Mucosa of stomach (tissue), 1 donor: ENCODE measurements around the gene MUC2.
"Not testable (repeated sequence)": the region's sequence is repeated elsewhere in the genome, so short reads cannot be mapped to it uniquely, and the experiment has no call there.

Experiments used
- H3K27me3 ChIP-seq: one replicate; pipeline ENCODE4 v1.7.0; 2013; ENCODE audit warnings: mild to moderate bottlenecking, low read length; ENCODE audit not compliant: control insufficient read depth, insufficient read depth
- H3K36me3 ChIP-seq: one replicate; pipeline ENCODE4 v1.7.0; 2013; ENCODE audit warnings: low read length; ENCODE audit not compliant: control insufficient read depth, insufficient read depth
- H3K4me1 ChIP-seq: one replicate; pipeline ENCODE4 v1.7.0; 2013; ENCODE audit warnings: mild to moderate bottlenecking, low read length; ENCODE audit not compliant: control insufficient read depth, insufficient read depth
- H3K4me3 ChIP-seq: one replicate; pipeline ENCODE4 v1.7.0; 2013; ENCODE audit warnings: low read length
- H3K9ac ChIP-seq: one replicate; pipeline ENCODE4 v1.7.0; 2013; ENCODE audit warnings: mild to moderate bottlenecking, low read length, moderate library complexity
- H3K9me3 ChIP-seq: one replicate; pipeline ENCODE4 v1.7.0; 2013; ENCODE audit warnings: mild to moderate bottlenecking, low read length, moderate library complexity; ENCODE audit not compliant: control insufficient read depth
- donor health status: Pancreatic carcinoma.

MUC2 gene

DNA sequence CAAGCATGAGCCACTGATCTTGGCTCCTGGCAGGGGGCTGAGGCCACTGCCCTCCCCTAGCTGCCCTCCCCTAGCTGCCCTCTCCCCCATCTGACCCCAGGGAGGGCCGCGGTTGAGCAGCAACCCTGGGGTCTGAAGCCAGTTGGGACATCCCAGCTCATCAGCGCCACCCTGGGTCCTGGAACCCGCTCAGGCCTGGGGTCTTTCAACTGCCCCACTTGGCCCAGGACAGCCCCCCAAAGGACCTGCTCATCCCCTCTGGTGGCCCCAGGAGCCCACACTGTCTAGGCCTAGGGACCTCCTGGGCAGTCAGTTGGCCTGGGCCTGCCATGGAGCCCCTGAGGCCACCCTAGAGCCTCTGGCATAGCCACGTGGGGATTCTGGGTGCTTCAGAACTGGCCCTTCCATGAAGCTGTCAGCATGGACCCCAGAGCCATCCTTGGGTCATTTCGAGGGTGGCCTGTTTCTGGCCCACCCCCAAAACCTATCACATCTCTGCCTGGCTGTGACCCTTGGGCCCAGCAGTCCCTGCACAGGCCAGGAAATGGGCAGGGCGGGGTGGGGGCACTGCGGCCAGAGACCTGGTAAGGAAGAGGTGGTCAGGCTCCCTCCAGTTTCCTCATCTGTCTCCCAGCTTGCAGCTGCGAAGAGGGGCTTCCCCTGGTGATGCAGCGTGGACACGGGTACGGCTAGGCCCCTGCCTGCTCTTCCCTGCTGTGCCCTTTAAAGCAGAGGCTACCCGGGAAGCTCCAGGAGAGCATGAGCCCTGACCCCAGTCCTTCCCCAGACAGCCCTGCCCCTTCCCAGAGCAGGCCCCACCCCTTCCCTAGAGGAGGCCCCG lies 37.9 kb downstream of the MUC2 start:
- H3K9me3 ChIP-seq = no peaks in the 10 kb centered on the region
- no peak overlapping the region for H3K9ac ChIP-seq
- peaks cover 29% of the 10 kb centered on the region for H3K4me1 ChIP-seq
- H3K27me3 ChIP-seq = no peaks in the 10 kb centered on the region
- no peaks in the 10 kb centered on the region for H3K36me3 ChIP-seq
- H3K4me3 ChIP-seq = no peak overlapping the region

DNA sequence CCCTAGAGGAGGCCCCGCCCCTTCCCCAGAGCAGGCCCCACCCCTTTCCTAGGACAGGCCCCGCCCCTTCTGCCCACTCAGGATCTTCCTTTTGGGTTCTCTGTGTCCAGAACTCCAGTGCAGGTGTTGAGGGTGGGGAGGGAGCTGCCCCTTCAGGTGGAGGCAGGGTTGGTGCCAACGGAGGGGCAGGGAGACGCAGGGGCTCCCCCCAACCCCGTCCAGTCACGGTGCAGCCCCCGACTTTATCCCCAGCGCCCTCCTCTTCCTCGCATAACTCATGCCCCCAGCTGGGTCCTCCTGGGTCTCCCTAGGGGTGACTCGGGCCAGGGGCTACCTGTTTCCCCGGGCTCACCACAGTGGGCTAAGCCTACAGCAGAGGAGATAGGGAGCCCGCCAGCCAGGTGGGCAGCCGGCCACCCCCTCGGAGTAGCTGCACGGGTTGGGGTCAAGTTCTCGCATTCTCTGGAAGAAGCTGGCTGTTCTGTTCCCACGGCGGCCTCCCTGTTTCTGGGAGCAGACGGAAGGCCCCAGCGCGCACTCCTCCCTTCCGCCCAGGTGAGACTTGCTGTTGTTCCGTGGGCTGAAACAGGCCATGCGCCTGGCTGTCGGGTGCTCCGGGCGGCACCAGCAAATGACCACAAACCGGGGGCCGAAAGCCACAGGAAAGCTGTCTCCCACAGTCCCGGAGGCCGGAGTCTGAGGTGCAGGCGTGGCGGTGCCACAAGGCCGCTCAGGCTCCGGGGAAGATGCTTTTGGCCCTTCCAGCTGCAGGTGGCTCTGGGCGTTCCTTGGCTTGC lies 38.9 kb downstream of the MUC2 start:
- Histone ChIP-seq H3K4me1 (peaks cover 36% of the 10 kb centered on the region), H3K9me3 (no peaks in the 10 kb centered on the region), H3K4me3 (no peak overlapping the region), H3K36me3 (no peaks in the 10 kb centered on the region), H3K9ac (no peak overlapping the region), H3K27me3 (no peaks in the 10 kb centered on the region)

DNA sequence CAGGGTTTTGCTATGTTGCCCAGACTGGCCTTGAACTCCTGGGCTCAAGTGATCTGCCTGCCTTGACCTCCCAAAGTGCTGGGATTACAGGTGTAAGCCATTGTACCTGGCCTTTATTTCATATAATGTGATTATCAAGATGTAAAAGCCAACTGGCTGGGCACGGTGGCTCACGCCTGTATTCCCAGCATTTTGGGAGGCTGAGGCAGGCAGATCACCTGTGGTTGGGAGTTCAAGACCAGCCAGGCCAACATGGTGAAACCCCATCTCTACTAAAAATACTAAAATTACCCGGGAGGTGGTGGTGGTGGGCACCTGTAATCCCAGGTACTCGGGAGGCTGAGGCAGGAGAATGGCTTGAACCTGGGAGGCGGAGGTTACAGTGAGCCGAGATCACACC lies 40.6 kb downstream of the MUC2 start:
- H3K4me3 ChIP-seq, H3K9me3 ChIP-seq, H3K27me3 ChIP-seq, H3K36me3 ChIP-seq: not testable (repeated sequence)
- H3K9ac ChIP-seq = peak overlapping the region; percentile 31
- H3K4me1 ChIP-seq = peaks cover 51% of the 10 kb centered on the region

DNA sequence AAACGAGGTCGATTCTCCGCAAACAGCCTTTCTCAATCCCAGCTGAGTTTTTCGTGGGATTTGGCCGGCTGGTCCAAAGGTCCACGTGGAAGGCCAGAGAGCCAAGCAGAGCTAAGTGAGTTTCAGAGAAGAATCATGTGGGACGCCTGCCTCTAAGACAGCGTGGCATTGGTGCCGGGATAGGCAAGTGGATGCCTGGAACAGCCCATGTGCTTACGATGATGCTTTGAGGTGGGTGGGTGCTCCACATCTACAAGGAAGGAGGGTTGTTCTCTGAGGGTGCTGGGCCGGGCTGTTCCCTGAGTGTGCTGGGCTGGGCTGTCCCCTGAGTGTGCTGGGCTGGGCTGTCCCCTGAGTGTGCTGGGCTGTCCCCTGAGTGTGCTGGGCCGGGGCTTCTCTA lies 41.4 kb downstream of the MUC2 start:
- H3K9ac ChIP-seq = no peak overlapping the region
- no peaks in the 10 kb centered on the region for H3K36me3 ChIP-seq
- no peak overlapping the region for H3K4me3 ChIP-seq
- no peaks in the 10 kb centered on the region for H3K9me3 ChIP-seq
- H3K27me3 ChIP-seq = no peaks in the 10 kb centered on the region
- peaks cover 60% of the 10 kb centered on the region for H3K4me1 ChIP-seq

DNA sequence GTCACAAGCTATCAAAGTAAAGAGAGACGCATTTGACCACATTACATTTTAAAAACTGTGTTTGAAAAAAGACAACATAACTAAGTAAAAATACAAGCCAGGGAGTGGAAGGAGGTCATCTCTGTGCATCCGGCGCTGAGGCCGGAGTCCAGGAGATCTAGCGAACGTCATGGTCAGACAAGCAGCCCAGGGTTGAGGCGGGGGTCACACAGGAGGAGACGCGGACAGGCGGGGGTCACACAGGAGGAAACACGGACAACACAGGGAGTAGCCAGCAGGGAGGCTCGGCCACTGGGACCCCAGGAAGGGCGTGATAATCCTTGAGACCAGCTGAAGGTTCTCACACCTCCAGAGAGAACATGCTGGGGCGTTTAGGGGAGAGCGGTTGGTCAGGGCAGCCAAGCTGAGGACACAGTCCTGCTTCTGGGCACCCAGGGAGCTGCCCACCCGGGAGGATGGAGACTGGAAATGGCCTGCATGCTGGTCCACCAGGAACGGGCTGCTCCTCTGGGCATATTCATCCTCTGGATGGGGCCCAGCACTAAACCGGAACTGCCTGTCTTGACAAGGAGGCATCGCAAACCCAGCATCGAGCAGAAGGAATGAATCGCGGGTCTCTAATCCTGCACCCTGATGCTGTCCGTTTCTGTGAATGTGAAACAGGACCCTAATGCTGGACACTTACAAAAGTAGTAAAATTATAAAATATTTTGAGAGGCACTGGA lies 42.2 kb downstream of the MUC2 start:
- Histone ChIP-seq H3K36me3 (no peaks in the 10 kb centered on the region), H3K4me3 (no peak overlapping the region), H3K27me3 (no peaks in the 10 kb centered on the region), H3K4me1 (peaks cover 67% of the 10 kb centered on the region), H3K9me3 (no peaks in the 10 kb centered on the region), H3K9ac (no peak overlapping the region)

DNA sequence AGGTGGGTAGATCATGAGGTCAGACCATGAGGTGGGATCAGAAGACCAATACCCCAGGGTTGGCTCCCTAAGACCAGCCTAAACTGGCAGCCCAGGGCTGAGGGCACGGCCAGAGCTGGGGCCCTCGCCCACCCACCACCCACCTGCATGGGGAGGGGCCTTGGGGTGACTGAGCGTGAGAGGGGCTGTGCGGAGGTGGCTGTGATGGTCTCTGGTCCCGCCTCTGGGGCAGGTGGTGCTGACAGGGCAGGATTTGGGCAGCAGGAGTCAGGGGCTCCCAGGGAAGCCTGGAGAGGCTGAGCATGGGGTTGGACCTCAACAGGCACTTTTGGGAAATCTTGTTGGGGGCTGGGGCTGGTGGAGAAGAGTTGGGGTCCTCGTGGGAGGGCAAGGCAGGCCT lies 43.3 kb downstream of the MUC2 start:
- H3K9me3 ChIP-seq = no peaks in the 10 kb centered on the region
- H3K36me3 ChIP-seq = no peaks in the 10 kb centered on the region
- H3K9ac ChIP-seq = no peak overlapping the region
- H3K4me1 ChIP-seq = peaks cover 69% of the 10 kb centered on the region
- no peaks in the 10 kb centered on the region for H3K27me3 ChIP-seq
- no peak overlapping the region for H3K4me3 ChIP-seq

DNA sequence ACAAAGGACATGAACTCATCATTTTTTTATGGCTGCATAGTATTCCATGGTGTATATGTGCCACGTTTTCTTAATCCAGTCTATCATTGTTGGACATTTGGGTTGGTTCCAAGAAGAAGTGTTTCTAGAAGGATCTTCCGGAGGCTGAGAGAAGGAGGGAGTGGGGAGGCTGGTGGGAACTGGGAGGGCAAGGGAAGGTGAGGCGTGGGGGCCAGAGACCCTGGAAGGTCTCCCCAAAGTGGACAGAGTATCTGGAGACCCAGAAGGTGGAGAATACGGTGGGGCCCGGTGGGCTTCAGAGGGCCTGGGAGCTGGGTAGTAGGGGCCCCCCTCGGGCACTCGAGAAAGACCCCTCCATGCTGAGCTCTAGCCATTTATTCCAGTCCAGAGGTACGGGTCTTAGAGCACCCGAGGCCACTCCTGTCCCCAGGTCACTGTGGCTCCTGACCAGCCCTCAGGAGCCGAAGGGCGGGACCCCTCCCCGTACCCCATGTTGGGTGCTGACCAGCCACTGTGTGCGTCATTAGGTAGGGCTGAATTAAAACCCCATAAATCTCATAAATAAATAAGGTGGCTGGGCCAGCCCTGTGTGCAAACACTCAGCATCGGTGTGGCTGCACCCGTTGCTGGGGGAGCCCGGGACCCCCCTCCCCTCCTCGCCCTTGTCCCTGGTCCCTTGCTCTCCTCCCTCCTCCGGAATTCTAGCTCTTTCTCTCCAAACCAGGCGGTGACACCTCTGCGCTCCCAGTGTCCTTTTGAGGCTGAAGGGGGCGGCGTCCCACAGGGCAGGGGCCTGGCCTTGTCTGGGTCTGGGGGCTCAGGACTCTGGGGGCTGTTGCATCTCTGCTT lies 44.3 kb downstream of the MUC2 start:
- Histone ChIP-seq H3K9ac (peak overlapping the region; percentile 76), H3K27me3 (no peaks in the 10 kb centered on the region), H3K4me3 (peak overlapping the region; percentile 41), H3K9me3 (no peaks in the 10 kb centered on the region), H3K4me1 (peaks cover 69% of the 10 kb centered on the region), H3K36me3 (no peaks in the 10 kb centered on the region)

DNA sequence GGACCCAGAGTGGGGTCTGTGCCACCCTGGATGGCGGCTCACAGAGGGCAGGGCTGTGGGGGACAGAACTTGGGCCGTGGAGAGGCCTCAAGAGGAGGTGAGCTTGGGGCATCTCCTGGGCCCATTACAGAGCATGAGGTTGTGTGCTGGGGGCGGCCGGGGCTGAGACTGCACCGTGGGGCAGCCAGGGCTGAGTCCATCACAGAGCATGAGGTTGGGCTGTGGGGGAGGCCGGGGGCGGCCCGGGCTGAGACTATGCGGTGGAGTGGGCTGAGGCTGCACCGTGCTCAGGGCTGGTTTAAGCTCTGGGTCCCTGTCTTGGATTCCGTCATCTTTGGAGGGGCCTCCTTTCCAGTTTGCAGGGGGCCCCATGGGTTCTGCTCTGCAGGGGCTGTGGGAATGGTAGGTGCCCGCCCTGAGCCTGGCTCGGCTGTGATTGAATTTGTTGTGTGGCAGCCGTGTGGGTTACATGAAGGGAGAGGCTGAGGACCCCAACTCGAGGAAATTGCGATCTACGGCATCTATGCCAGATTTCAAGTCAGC lies 45.0 kb downstream of the MUC2 start:
- Histone ChIP-seq H3K27me3 (no peaks in the 10 kb centered on the region), H3K9ac (peak overlapping the region; percentile 76), H3K9me3 (no peaks in the 10 kb centered on the region), H3K4me1 (peaks cover 67% of the 10 kb centered on the region), H3K4me3 (peak overlapping the region; percentile 41), H3K36me3 (no peaks in the 10 kb centered on the region)

DNA sequence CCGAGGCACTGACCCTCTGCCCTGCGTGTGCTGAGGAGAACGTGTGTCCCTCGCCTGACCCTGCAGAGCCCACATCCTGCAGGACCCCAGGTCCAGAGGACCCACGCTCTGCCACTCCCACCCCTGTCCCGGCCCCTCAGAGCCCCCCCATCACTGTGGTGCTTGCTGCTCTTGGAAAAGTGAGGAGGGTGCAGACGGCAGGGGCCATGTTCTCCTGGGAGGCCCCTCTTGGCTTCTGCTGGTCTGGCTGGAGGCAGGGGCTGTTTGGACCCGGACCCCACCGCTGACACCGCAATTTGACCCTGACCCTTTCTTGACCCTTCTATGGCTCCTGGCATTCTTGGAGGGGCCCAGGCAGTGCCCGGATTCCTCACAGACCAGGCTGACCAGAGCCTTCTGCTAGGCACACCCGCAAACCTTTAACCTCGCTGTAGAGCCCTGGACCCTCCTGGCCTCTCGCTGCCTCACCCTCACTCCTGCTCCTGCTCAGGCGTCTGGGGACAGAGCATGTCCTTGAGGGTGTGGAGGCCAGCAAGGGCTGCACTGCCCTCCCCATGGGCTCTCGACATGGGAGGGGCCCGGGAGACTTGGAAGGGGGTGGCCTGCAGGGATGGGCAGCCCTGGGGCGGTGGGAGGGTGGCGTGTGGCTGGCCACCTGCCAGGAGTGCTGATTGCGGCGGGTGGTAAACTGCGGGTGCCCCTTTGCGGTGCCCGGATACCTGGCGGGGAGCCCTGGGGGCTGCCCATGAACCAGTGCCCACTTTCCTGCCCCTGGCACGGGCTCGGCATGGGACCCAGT lies 46.1 kb downstream of the MUC2 start:
- Histone ChIP-seq H3K9me3 (no peaks in the 10 kb centered on the region), H3K9ac (peak overlapping the region; percentile 76), H3K36me3 (no peaks in the 10 kb centered on the region), H3K4me3 (peak overlapping the region; percentile 31), H3K27me3 (no peaks in the 10 kb centered on the region), H3K4me1 (peaks cover 62% of the 10 kb centered on the region)

DNA sequence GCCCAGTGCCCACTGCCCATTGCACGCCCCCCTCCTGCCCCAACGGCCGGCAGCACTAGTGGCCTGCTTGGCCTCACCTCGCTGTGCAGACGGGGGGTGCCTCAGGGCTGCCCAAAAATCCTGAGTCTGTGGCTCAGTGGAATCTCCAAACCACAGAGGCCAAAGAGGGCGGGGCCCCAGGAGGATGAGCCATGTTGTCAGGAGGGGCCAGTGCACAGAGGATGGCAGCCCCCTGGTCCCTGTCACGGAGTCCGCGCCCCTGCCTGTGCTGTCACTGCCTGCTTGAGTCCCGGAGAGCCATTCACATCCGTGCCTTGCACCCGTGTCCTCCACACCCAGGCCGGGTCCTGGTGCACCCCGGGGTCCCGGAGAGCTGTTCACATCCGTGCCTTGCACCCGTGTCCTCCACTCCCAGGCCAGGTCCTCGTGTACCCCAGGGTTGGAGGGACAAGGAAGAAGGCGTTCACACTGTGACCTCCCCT lies 46.7 kb downstream of the MUC2 start:
- Histone ChIP-seq H3K9me3 (no peaks in the 10 kb centered on the region), H3K27me3 (no peaks in the 10 kb centered on the region), H3K9ac (no peak overlapping the region), H3K36me3 (no peaks in the 10 kb centered on the region), H3K4me3 (no peak overlapping the region), H3K4me1 (peaks cover 57% of the 10 kb centered on the region)
